GM19455 (cell line): ENCODE data around the gene ADAMTS17.

Experiments used
- ATAC-seq: cut with Tn5 transposase; IDR thresholded peaks from one replicate; pipeline ENCODE4 v1.9.1; 2021; ENCODE audit not compliant: unreplicated experiment

Gene ADAMTS17

GRCh38 chr15:100032358-100033085, 309.3 kb downstream of the ADAMTS17 start:
- no peak for ATAC-seq

- no peak for ATAC-seq
Observed at GRCh38 chr15:100031665-100032357, 310.0 kb downstream of the ADAMTS17 start.

GRCh38 chr15:100030586-100031229, 311.1 kb downstream of the ADAMTS17 start:
- ATAC-seq: no peak

GRCh38 chr15:100029868-100030479, 311.8 kb downstream of the ADAMTS17 start:
- no peak for ATAC-seq

- no peak for ATAC-seq
Observed at GRCh38 chr15:100029045-100029444, 312.7 kb downstream of the ADAMTS17 start.

- no peak for ATAC-seq
Observed at GRCh38 chr15:100026041-100026440, 315.7 kb downstream of the ADAMTS17 start.

GRCh38 chr15:100022806-100023205, 319.0 kb downstream of the ADAMTS17 start:
- no peak for ATAC-seq

GRCh38 chr15:100022391-100022790, 319.4 kb downstream of the ADAMTS17 start:
- ATAC-seq: no peak

- ATAC-seq: no peak
Observed at GRCh38 chr15:100021653-100022052, 320.1 kb downstream of the ADAMTS17 start.

- ATAC-seq: no peak
Observed at GRCh38 chr15:100020614-100021013, 321.2 kb downstream of the ADAMTS17 start.

GRCh38 chr15:100020189-100020588, 321.6 kb downstream of the ADAMTS17 start:
- ATAC-seq: no peak

- no peak for ATAC-seq
Observed at GRCh38 chr15:100019601-100020000, 322.2 kb downstream of the ADAMTS17 start.

GRCh38 chr15:100018191-100018590, 323.6 kb downstream of the ADAMTS17 start:
- ATAC-seq: no peak

GRCh38 chr15:100017140-100017539, 324.6 kb downstream of the ADAMTS17 start:
- no peak for ATAC-seq

GRCh38 chr15:100016632-100017031, 325.1 kb downstream of the ADAMTS17 start:
- no peak for ATAC-seq

- ATAC-seq: no peak
Observed at GRCh38 chr15:100011235-100011634, 330.5 kb downstream of the ADAMTS17 start.

- no peak for ATAC-seq
Observed at GRCh38 chr15:100009372-100009771, 332.4 kb downstream of the ADAMTS17 start.

GRCh38 chr15:100008258-100008657, 333.5 kb downstream of the ADAMTS17 start:
- ATAC-seq: no peak

- ATAC-seq: no peak
Observed at GRCh38 chr15:100007609-100008008, 334.2 kb downstream of the ADAMTS17 start.

GRCh38 chr15:100005715-100006114, 336.1 kb downstream of the ADAMTS17 start:
- no peak for ATAC-seq

- ATAC-seq: no peak
Observed at GRCh38 chr15:100005013-100005412, 336.8 kb downstream of the ADAMTS17 start.
